ENCODE data around the gene PCDHA8. TPM values are rescaled to one million over a fixed set of nuclear protein-coding genes. Genes with fewer than 3 reads are reported as not detected.
A peak's percentile ranks its signal among the peaks of the same experiment; 100 is the strongest.
"Not testable (repeated sequence)": the region's sequence is repeated elsewhere in the genome, so short reads cannot be mapped to it uniquely, and the experiment has no call there.

The PCDHA8 gene
- total RNA-seq, 1 donor from 2014 or later, result 0.38 TPM

- no peak overlapping the region for H3K27ac ChIP-seq
- H3K4me3 ChIP-seq, result no peak overlapping the region
- H3K36me3 ChIP-seq, result no peaks in the 10 kb centered on the region
- peaks cover 8% of the 10 kb centered on the region for H3K9me3 ChIP-seq
- DNase-seq, result no peak
- H3K4me1 ChIP-seq, result no peaks in the 10 kb centered on the region
- H3K27me3 ChIP-seq (ENCODE audit: low read depth), result peaks cover 23% of the 10 kb centered on the region
- TF ChIP-seq CTCF (IDR thresholded peaks at IDR 0.05), result no peak
- intact Hi-C loops (cut with DNase I), result no loop called here
- ATAC-seq, result no peak
These were observed 5.1 kb upstream of the PCDHA8 start for GRCh38 chr5:140835622-140836510.

- Histone ChIP-seq H3K27me3 (ENCODE audit: low read depth) (peaks cover 21% of the 10 kb centered on the region), H3K36me3 (no peaks in the 10 kb centered on the region), H3K9me3 (peaks cover 13% of the 10 kb centered on the region), H3K4me1 (no peaks in the 10 kb centered on the region), H3K4me3 (no peak overlapping the region), H3K27ac (no peak overlapping the region)
- TF ChIP-seq CTCF (IDR thresholded peaks at IDR 0.05), result no peak
- intact Hi-C loops (cut with DNase I), result no loop called here
- ATAC-seq (no peak), DNase-seq (no peak)
These were observed 2.1 kb downstream of the PCDHA8 start for GRCh38 chr5:140842798-140843733.

GRCh38 chr5:140848139-140849102 is 7.4 kb downstream of the PCDHA8 start, which contains the start of gene PCDHA9:
TSS of gene PCDHA9 (plus strand) at chr5:140848382. CDS start at chr5:140848496, 114 bp downstream.
- DNase-seq; intact Hi-C loops (cut with DNase I); H3K36me3 ChIP-seq; H3K27ac ChIP-seq; H3K4me3 ChIP-seq; H3K4me1 ChIP-seq; H3K9me3 ChIP-seq; ATAC-seq: not testable (repeated sequence)
- peaks cover 25% of the 10 kb centered on the region for H3K27me3 ChIP-seq (ENCODE audit: low read depth)

- H3K36me3 ChIP-seq; ATAC-seq; intact Hi-C loops (cut with DNase I); DNase-seq; H3K4me1 ChIP-seq; H3K27ac ChIP-seq; H3K9me3 ChIP-seq; H3K4me3 ChIP-seq: not testable (repeated sequence)
- peaks cover 22% of the 10 kb centered on the region for H3K27me3 ChIP-seq (ENCODE audit: low read depth)
These were observed 9.0 kb downstream of the PCDHA8 start for GRCh38 chr5:140849831-140850634.

GRCh38 chr5:140855772-140856674 is 15.0 kb downstream of the PCDHA8 start, which contains the start of gene PCDHA10:
TSS of gene PCDHA10 (plus strand) at chr5:140855897. CDS start at chr5:140856049, 152 bp downstream.
- intact Hi-C loops (cut with DNase I), result no loop called here
- peak within 1 kb of the TSS; percentile 32 for H3K4me3 ChIP-seq
- DNase-seq (no peak), ATAC-seq (no peak)
- TF ChIP-seq CTCF (IDR thresholded peaks at IDR 0.05), result peak; percentile 16
- no peaks in the 10 kb centered on the region for H3K36me3 ChIP-seq
- no peak within 1 kb of the TSS for H3K27ac ChIP-seq
- H3K4me1 ChIP-seq, result no peaks in the 10 kb centered on the region
- no peaks in the 10 kb centered on the region for H3K27me3 ChIP-seq (ENCODE audit: low read depth)
- H3K9me3 ChIP-seq, result peaks cover 3% of the 10 kb centered on the region
